ENCODE measurements around the gene GABBR1. TPM values are rescaled to one million over a fixed set of nuclear protein-coding genes. Genes with fewer than 3 reads are reported as not detected.
A peak's percentile ranks its signal among the peaks of the same experiment; 100 is the strongest.

GABBR1 gene
- total RNA-seq, 1 donor = 7.6 TPM

- peak; percentile 3 for DNase-seq (ENCODE audit: insufficient read length, low spot score, missing footprints)
- Histone ChIP-seq H3K27me3 (ENCODE audit: insufficient read depth, low read length) (no peaks in the 10 kb centered on the region), H3K36me3 (ENCODE audit: insufficient read depth, low read length) (no peaks in the 10 kb centered on the region), H4K20me1 (ENCODE audit: insufficient read depth, low read length) (peaks cover 12% of the 10 kb centered on the region), H2AFZ (ENCODE audit: low read length) (no peak overlapping the region), H3K4me1 (ENCODE audit: insufficient read depth, low read length) (peaks cover 24% of the 10 kb centered on the region), H3K79me2 (ENCODE audit: insufficient read depth, low read length) (peaks cover 3% of the 10 kb centered on the region), H3K27ac (ENCODE audit: low read depth, low read length) (no peak overlapping the region), H3K9me3 (ENCODE audit: low read depth, low read length) (no peaks in the 10 kb centered on the region), H3K4me3 (ENCODE audit: insufficient read depth, low read length) (no peak overlapping the region), H3K4me2 (ENCODE audit: insufficient read depth, low read length) (no peak overlapping the region)
- TF ChIP-seq, protein P1, sequence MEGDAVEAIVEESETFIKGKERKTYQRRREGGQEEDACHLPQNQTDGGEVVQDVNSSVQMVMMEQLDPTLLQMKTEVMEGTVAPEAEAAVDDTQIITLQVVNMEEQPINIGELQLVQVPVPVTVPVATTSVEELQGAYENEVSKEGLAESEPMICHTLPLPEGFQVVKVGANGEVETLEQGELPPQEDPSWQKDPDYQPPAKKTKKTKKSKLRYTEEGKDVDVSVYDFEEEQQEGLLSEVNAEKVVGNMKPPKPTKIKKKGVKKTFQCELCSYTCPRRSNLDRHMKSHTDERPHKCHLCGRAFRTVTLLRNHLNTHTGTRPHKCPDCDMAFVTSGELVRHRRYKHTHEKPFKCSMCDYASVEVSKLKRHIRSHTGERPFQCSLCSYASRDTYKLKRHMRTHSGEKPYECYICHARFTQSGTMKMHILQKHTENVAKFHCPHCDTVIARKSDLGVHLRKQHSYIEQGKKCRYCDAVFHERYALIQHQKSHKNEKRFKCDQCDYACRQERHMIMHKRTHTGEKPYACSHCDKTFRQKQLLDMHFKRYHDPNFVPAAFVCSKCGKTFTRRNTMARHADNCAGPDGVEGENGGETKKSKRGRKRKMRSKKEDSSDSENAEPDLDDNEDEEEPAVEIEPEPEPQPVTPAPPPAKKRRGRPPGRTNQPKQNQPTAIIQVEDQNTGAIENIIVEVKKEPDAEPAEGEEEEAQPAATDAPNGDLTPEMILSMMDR (IDR thresholded peaks at IDR 0.05; ENCODE audit: extremely low read depth, low read depth, low read length) = no peak
These were observed 2.7 kb downstream of the GABBR1 start for GRCh38 chr6:29630315-29630714.

DNA sequence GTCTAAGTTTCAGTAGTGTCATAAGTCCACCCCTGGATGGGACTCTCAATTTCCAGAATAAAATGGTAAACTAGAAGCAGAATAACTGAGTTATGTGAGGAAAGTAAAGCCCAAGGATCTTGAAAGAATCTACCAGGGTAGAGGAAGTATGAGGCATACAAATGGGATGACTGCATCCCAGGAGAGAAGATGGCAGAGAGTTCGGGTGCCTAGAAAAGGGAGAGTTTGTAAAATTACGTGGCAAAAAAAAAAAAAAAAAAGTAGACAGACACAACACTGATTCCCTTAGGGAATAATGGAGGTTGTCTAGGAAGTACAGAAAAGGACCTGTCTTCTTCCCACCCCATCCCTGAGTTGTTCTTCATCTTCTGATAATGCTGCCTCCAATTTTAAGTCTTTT lies 3.4 kb downstream of the GABBR1 start:
- Histone ChIP-seq H3K36me3 (ENCODE audit: insufficient read depth, low read length) (no peaks in the 10 kb centered on the region), H3K79me2 (ENCODE audit: insufficient read depth, low read length) (peaks cover 3% of the 10 kb centered on the region), H3K4me1 (ENCODE audit: insufficient read depth, low read length) (peaks cover 24% of the 10 kb centered on the region), H4K20me1 (ENCODE audit: insufficient read depth, low read length) (peaks cover 12% of the 10 kb centered on the region), H2AFZ (ENCODE audit: low read length) (no peak overlapping the region), H3K27me3 (ENCODE audit: insufficient read depth, low read length) (no peaks in the 10 kb centered on the region), H3K27ac (ENCODE audit: low read depth, low read length) (no peak overlapping the region), H3K4me2 (ENCODE audit: insufficient read depth, low read length) (peak overlapping the region; percentile 90), H3K9me3 (ENCODE audit: low read depth, low read length) (no peaks in the 10 kb centered on the region), H3K4me3 (ENCODE audit: insufficient read depth, low read length) (no peak overlapping the region)
- DNase-seq (ENCODE audit: insufficient read length, low spot score, missing footprints) = peak; percentile 87
- TF ChIP-seq, protein P1 (IDR thresholded peaks at IDR 0.05; ENCODE audit: extremely low read depth, low read depth, low read length) = no peak

- peak overlapping the region; percentile 60 for H3K27ac ChIP-seq (ENCODE audit: low read depth, low read length)
- peaks cover 24% of the 10 kb centered on the region for H3K4me1 ChIP-seq (ENCODE audit: insufficient read depth, low read length)
- peak overlapping the region; percentile 81 for H3K4me3 ChIP-seq (ENCODE audit: insufficient read depth, low read length)
- H4K20me1 ChIP-seq (ENCODE audit: insufficient read depth, low read length) = peaks cover 12% of the 10 kb centered on the region
- no peaks in the 10 kb centered on the region for H3K36me3 ChIP-seq (ENCODE audit: insufficient read depth, low read length)
- TF ChIP-seq, protein P1 (IDR thresholded peaks at IDR 0.05; ENCODE audit: extremely low read depth, low read depth, low read length) = peak; percentile 62
- peaks cover 3% of the 10 kb centered on the region for H3K79me2 ChIP-seq (ENCODE audit: insufficient read depth, low read length)
- no peaks in the 10 kb centered on the region for H3K9me3 ChIP-seq (ENCODE audit: low read depth, low read length)
- H3K4me2 ChIP-seq (ENCODE audit: insufficient read depth, low read length) = peak overlapping the region; percentile 90
- H2AFZ ChIP-seq (ENCODE audit: low read length) = peak overlapping the region; percentile 85
- H3K27me3 ChIP-seq (ENCODE audit: insufficient read depth, low read length) = no peaks in the 10 kb centered on the region
- DNase-seq (ENCODE audit: insufficient read length, low spot score, missing footprints) = peak; percentile 96
These were observed 4.3 kb downstream of the GABBR1 start for GRCh38 chr6:29628419-29629281.

DNA sequence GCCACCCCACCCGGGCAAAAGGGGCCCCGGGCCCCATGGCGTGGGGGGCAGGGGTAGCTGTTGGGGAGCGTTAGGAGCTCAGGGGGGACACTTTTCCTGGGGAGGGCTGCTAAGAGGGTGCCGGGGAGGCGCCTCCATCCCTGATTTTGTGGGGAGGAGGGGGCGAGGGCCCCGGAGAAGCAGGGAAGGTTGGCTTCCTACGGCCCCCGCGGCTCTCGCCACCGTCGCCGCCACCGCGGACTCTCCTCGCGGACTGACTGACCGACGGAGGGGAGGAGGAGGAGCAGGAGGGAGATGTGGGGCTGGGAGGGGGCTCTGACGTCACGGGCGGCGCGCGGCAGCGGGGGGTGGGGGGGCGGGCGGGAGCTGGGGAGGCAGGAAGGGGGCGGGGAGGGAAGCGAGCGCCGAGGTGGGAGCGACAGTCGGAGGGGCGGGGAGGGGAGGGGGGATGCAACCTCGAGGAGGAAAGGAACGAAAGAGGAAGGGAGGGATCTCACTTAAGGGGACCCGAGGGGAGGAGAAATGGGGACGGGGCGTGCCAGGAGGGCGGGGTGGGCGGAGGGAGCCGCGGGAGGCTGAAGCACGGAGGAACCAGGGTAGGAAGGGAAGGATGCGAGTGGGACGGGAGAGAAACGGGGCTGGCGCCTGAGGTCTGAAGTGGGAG lies 5.1 kb downstream of the GABBR1 start:
- Histone ChIP-seq H3K9me3 (ENCODE audit: low read depth, low read length) (no peaks in the 10 kb centered on the region), H4K20me1 (ENCODE audit: insufficient read depth, low read length) (peaks cover 12% of the 10 kb centered on the region), H3K79me2 (ENCODE audit: insufficient read depth, low read length) (peaks cover 3% of the 10 kb centered on the region), H2AFZ (ENCODE audit: low read length) (peak overlapping the region; percentile 85), H3K27me3 (ENCODE audit: insufficient read depth, low read length) (no peaks in the 10 kb centered on the region), H3K36me3 (ENCODE audit: insufficient read depth, low read length) (no peaks in the 10 kb centered on the region), H3K4me2 (ENCODE audit: insufficient read depth, low read length) (peak overlapping the region; percentile 90), H3K4me3 (ENCODE audit: insufficient read depth, low read length) (peak overlapping the region; percentile 81), H3K27ac (ENCODE audit: low read depth, low read length) (peak overlapping the region; percentile 60), H3K4me1 (ENCODE audit: insufficient read depth, low read length) (peaks cover 24% of the 10 kb centered on the region)
- peak; percentile 96 for DNase-seq (ENCODE audit: insufficient read length, low spot score, missing footprints)
- TF ChIP-seq, protein P1 (IDR thresholded peaks at IDR 0.05; ENCODE audit: extremely low read depth, low read depth, low read length) = no peak

All from osteoblast (primary cell).